ENCODE measurements around the gene MYO18B.

Gene MYO18B

DNA sequence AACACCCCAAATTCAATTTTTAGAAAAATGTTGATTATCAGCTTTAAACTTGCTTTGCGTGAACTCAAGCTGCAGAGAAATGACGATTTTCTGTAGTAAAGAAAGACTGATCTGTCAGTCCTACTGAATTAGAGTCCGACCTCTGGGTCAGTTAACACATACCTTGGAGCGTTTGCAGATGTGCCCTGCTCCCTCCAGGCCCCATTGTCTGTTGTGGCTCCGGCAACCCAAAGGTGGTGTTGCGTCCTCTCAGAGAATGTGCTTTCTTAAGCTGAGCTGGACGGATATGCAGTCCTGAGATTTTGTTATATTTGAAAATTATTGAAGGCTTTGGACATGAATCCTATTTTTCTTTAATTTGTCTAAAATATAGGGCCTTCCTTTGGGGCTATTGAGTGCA lies 31.5 kb upstream of the MYO18B start:
- ATAC-seq = no peak
- TF ChIP-seq CSDC2 (CRISPR knock-in tag; IDR thresholded peaks at IDR 0.05) = no peak
- TF ChIP-seq TCF4 (CRISPR knock-in tag; IDR thresholded peaks at IDR 0.05; ENCODE audit: borderline replicate concordance) = no peak
- no peak for TF ChIP-seq ZNF8 (CRISPR knock-in tag; IDR thresholded peaks at IDR 0.05)

DNA sequence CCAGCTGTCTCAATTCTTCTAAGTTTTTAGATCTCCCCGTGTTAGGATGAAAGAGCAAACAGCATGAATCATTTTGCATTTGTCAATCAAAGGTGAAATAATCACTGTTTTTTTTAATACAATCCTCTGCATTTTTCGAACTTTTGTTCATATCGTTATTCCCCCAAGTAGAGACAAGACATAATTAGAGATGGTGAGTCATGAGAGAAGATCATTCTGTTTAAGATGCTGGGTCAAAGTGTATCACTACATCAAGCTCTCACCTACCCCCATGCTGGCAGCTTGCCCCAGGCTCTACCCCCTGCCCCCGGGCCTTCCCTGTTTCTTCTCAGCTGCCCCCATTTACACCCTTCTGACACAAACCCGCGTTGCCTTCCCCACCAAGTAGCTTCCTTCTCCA lies 30.5 kb upstream of the MYO18B start:
- no peak for ATAC-seq
- TF ChIP-seq CREB5 (CRISPR knock-in tag; IDR thresholded peaks at IDR 0.05; ENCODE audit: low read depth) (no peak), TCF4 (CRISPR knock-in tag; IDR thresholded peaks at IDR 0.05; ENCODE audit: borderline replicate concordance) (no peak), ZNF8 (CRISPR knock-in tag; IDR thresholded peaks at IDR 0.05) (no peak), RARB (CRISPR knock-in tag; IDR thresholded peaks at IDR 0.05) (no peak), ZFP30 (CRISPR knock-in tag; IDR thresholded peaks at IDR 0.05) (no peak), OSR1 (CRISPR knock-in tag; IDR thresholded peaks at IDR 0.05) (no peak), CSDC2 (CRISPR knock-in tag; IDR thresholded peaks at IDR 0.05) (no peak), PATZ1 (CRISPR knock-in tag; IDR thresholded peaks at IDR 0.05; ENCODE audit: borderline replicate concordance) (no peak), ESRRG (CRISPR knock-in tag; IDR thresholded peaks at IDR 0.05) (no peak), ZFP3 (CRISPR knock-in tag; IDR thresholded peaks at IDR 0.05) (no peak), ZC3H10 (CRISPR knock-in tag; IDR thresholded peaks at IDR 0.05) (no peak), ZNF565 (CRISPR knock-in tag; conservative IDR thresholded peaks at IDR 0.05; ENCODE audit: low read depth) (no peak)
- TF ChIP-seq, protein P1, sequence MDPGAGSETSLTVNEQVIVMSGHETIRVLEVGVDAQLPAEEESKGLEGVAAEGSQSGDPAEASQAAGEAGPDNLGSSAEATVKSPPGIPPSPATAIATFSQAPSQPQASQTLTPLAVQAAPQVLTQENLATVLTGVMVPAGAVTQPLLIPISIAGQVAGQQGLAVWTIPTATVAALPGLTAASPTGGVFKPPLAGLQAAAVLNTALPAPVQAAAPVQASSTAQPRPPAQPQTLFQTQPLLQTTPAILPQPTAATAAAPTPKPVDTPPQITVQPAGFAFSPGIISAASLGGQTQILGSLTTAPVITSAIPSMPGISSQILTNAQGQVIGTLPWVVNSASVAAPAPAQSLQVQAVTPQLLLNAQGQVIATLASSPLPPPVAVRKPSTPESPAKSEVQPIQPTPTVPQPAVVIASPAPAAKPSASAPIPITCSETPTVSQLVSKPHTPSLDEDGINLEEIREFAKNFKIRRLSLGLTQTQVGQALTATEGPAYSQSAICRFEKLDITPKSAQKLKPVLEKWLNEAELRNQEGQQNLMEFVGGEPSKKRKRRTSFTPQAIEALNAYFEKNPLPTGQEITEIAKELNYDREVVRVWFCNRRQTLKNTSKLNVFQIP (CRISPR knock-in tag; IDR thresholded peaks at IDR 0.05; ENCODE audit: borderline replicate concordance, low read depth) = no peak
- TF ChIP-seq, protein P2, sequence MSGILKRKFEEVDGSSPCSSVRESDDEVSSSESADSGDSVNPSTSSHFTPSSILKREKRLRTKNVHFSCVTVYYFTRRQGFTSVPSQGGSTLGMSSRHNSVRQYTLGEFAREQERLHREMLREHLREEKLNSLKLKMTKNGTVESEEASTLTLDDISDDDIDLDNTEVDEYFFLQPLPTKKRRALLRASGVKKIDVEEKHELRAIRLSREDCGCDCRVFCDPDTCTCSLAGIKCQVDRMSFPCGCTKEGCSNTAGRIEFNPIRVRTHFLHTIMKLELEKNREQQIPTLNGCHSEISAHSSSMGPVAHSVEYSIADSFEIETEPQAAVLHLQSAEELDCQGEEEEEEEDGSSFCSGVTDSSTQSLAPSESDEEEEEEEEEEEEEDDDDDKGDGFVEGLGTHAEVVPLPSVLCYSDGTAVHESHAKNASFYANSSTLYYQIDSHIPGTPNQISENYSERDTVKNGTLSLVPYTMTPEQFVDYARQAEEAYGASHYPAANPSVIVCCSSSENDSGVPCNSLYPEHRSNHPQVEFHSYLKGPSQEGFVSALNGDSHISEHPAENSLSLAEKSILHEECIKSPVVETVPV (CRISPR knock-in tag; IDR thresholded peaks at IDR 0.05) = no peak

DNA sequence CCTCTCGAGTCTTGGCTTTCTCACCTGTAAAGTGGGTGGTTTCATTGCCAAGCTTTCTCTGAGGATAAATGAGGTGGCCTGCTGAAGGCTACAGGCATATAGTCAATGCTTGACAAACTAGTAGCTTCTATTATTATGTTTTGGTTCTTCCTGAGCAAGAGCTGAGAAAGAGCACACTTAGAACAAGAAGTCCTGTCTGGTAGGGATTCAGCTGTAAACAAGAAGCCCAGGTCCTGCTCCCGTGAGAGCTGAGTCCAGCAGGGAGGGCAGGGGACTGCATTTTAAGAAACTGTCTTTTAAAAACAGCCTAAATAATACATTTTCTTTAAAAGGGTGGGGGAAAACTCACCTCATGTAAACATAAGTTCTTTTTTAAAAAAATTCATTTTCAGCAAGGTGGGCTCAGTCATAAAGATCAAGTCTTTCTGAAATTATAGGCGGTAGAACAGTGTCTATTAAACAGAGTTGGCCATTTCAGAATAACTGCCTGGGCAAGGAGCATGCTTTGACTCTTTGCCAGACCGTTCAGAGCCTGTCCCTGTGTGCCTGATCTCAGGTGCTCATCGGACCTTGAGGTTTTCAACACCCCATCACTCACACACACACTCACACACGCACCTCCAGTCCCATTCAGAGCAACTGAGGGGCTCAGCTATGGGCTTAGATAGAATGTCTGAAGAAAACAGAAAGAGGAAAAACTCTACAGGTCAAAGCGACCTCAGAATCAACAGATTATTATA lies 29.2 kb upstream of the MYO18B start:
- TF ChIP-seq CREB5 (CRISPR knock-in tag; IDR thresholded peaks at IDR 0.05; ENCODE audit: low read depth) (no peak), TOX (CRISPR knock-in tag; IDR thresholded peaks at IDR 0.05; ENCODE audit: borderline replicate concordance) (no peak), CSDC2 (CRISPR knock-in tag; IDR thresholded peaks at IDR 0.05) (no peak), ARNTL (CRISPR knock-in tag; IDR thresholded peaks at IDR 0.05; ENCODE audit: borderline replicate concordance, low read depth) (no peak), PPARA (CRISPR knock-in tag; IDR thresholded peaks at IDR 0.05; ENCODE audit: borderline replicate concordance) (no peak), BACH2 (CRISPR knock-in tag; IDR thresholded peaks at IDR 0.05; ENCODE audit: borderline replicate concordance) (no peak), ZNF8 (CRISPR knock-in tag; IDR thresholded peaks at IDR 0.05) (no peak), TCF4 (CRISPR knock-in tag; IDR thresholded peaks at IDR 0.05; ENCODE audit: borderline replicate concordance) (no peak), PATZ1 (CRISPR knock-in tag; IDR thresholded peaks at IDR 0.05; ENCODE audit: borderline replicate concordance) (no peak), SNAI2 (CRISPR knock-in tag; IDR thresholded peaks at IDR 0.05) (no peak), ZFP3 (CRISPR knock-in tag; IDR thresholded peaks at IDR 0.05) (no peak), ISL1 (CRISPR knock-in tag; IDR thresholded peaks at IDR 0.05) (no peak)
- TF ChIP-seq, protein P2 (CRISPR knock-in tag; IDR thresholded peaks at IDR 0.05) = no peak
- TF ChIP-seq, protein P1 (CRISPR knock-in tag; IDR thresholded peaks at IDR 0.05; ENCODE audit: borderline replicate concordance, low read depth) = no peak
- no peak for ATAC-seq
